Measurements from ENCODE around the gene STK39. TPM values are rescaled to one million over a fixed set of nuclear protein-coding genes. Genes with fewer than 3 reads are reported as not detected.

Gene STK39
- total RNA-seq, 2 experiments from 2014 or later = 7.9 to 9.5 TPM

GRCh38 chr2:168035458-168035857, 211.9 kb downstream of the STK39 start:
- no peak overlapping the region for H3K4me3 ChIP-seq (ENCODE audit: low read length)
- H3K9me3 Mint-ChIP-seq = no peaks in the 10 kb centered on the region
- H3K27me3 ChIP-seq (ENCODE audit: control insufficient read depth in 1 of 2, insufficient read depth in 2 of 2, low read length in 2 of 2) = no peaks in the 10 kb centered on the region
- H3K36me3 ChIP-seq (ENCODE audit: insufficient read depth, low read length) = peaks cover 9% of the 10 kb centered on the region
- no peaks in the 10 kb centered on the region for H3K27me3 Mint-ChIP-seq
- POLR2A ChIA-PET = no interaction called here
- no peak for ATAC-seq (ENCODE audit: poor library complexity)
- H3K9me3 ChIP-seq (ENCODE audit: control insufficient read depth in 1 of 2, insufficient read depth in 1 of 2, low read length in 2 of 2) = no peaks in the 10 kb centered on the region
- H3K4me1 ChIP-seq (ENCODE audit: insufficient read depth, low read length) = no peaks in the 10 kb centered on the region
- CTCF ChIA-PET = no interaction called here
- no peak overlapping the region for H3K27ac ChIP-seq (ENCODE audit: low read depth in 1 of 2, low read length in 2 of 2)
- H3K4me3 Mint-ChIP-seq = peak overlapping the region; percentile 31
- peaks cover 49% of the 10 kb centered on the region for H3K36me3 Mint-ChIP-seq (ENCODE audit: low read depth)
- DNase-seq = peak in 1 of 14 experiments; percentile 15
- no peak overlapping the region for H3K27ac Mint-ChIP-seq
- TF ChIP-seq, protein P1, sequence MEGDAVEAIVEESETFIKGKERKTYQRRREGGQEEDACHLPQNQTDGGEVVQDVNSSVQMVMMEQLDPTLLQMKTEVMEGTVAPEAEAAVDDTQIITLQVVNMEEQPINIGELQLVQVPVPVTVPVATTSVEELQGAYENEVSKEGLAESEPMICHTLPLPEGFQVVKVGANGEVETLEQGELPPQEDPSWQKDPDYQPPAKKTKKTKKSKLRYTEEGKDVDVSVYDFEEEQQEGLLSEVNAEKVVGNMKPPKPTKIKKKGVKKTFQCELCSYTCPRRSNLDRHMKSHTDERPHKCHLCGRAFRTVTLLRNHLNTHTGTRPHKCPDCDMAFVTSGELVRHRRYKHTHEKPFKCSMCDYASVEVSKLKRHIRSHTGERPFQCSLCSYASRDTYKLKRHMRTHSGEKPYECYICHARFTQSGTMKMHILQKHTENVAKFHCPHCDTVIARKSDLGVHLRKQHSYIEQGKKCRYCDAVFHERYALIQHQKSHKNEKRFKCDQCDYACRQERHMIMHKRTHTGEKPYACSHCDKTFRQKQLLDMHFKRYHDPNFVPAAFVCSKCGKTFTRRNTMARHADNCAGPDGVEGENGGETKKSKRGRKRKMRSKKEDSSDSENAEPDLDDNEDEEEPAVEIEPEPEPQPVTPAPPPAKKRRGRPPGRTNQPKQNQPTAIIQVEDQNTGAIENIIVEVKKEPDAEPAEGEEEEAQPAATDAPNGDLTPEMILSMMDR (IDR thresholded peaks at IDR 0.05) = no peak
- H3K4me1 Mint-ChIP-seq (ENCODE audit: low read depth) = no peaks in the 10 kb centered on the region
- intact Hi-C loops (cut with DNase I, micrococcal nuclease) = no loop called here

DNA sequence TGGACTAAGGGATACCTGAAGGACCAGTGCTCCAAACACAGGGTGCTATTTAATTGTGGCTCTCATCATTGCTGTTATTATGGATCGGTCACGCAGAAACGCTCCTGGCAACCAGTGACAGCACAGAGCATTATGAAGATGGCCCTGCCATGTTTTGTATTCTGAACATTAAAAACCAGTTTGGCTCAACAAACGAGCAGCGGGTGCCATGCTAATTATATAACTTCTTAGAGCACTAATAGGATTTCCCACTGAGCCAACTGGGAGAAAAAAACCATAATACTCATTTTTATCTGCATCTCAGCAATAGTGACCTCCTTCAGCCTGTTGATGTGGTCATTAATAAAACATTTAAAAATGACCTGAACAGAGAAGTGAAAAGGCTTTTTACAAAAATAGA, 212.8 kb downstream of the STK39 start:
- H3K4me3 ChIP-seq (ENCODE audit: low read length) = no peak overlapping the region
- Mint-ChIP-seq H3K27ac (no peak overlapping the region), H3K9me3 (no peaks in the 10 kb centered on the region), H3K27me3 (no peaks in the 10 kb centered on the region), H3K4me3 (no peak overlapping the region), H3K4me1 (ENCODE audit: low read depth) (no peaks in the 10 kb centered on the region), H3K36me3 (ENCODE audit: low read depth) (peaks cover 49% of the 10 kb centered on the region)
- ChIA-PET POLR2A (no interaction called here), CTCF (no interaction called here)
- H3K36me3 ChIP-seq (ENCODE audit: insufficient read depth, low read length) = peaks cover 9% of the 10 kb centered on the region
- H3K27ac ChIP-seq (ENCODE audit: low read depth in 1 of 2, low read length in 2 of 2) = no peak overlapping the region
- H3K9me3 ChIP-seq (ENCODE audit: control insufficient read depth in 1 of 2, insufficient read depth in 1 of 2, low read length in 2 of 2) = no peaks in the 10 kb centered on the region
- intact Hi-C loops (cut with DNase I, micrococcal nuclease) = no loop called here
- TF ChIP-seq, protein P1 (IDR thresholded peaks at IDR 0.05) = no peak
- H3K4me1 ChIP-seq (ENCODE audit: insufficient read depth, low read length) = no peaks in the 10 kb centered on the region
- ATAC-seq (ENCODE audit: poor library complexity) (no peak), DNase-seq (no peak)
- H3K27me3 ChIP-seq (ENCODE audit: control insufficient read depth in 1 of 2, insufficient read depth in 2 of 2, low read length in 2 of 2) = no peaks in the 10 kb centered on the region

DNA sequence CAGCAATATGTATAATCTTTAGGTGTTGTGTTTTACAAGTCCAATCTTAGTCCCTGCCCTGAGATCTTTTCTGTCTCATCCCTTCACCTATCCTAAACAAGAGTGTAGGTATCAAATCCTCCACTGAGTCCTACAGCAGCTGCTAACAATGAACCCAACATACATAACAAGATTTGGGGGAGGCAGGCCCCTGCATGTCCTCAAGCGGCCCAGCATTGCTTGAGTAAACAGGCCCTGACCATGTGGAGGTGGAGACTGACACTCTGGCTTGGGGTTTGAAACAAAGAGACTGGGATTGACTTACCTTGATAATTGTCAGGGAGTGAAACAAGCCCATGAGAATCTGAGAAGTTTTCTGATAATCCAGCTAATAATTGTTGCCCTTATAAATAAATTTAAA, 213.4 kb downstream of the STK39 start:
- no peaks in the 10 kb centered on the region for H3K9me3 ChIP-seq (ENCODE audit: control insufficient read depth in 1 of 2, insufficient read depth in 1 of 2, low read length in 2 of 2)
- Mint-ChIP-seq H3K27ac (no peak overlapping the region), H3K4me3 (no peak overlapping the region), H3K9me3 (no peaks in the 10 kb centered on the region), H3K27me3 (no peaks in the 10 kb centered on the region), H3K36me3 (ENCODE audit: low read depth) (peaks cover 49% of the 10 kb centered on the region), H3K4me1 (ENCODE audit: low read depth) (no peaks in the 10 kb centered on the region)
- no peak for ATAC-seq (ENCODE audit: poor library complexity)
- CTCF ChIA-PET = no interaction called here
- no peaks in the 10 kb centered on the region for H3K4me1 ChIP-seq (ENCODE audit: insufficient read depth, low read length)
- no peak overlapping the region for H3K4me3 ChIP-seq (ENCODE audit: low read length)
- no peak for DNase-seq
- intact Hi-C loops (cut with DNase I, micrococcal nuclease) = no loop called here
- TF ChIP-seq, protein P1 (IDR thresholded peaks at IDR 0.05) = no peak
- H3K36me3 ChIP-seq (ENCODE audit: insufficient read depth, low read length) = peaks cover 9% of the 10 kb centered on the region
- H3K27ac ChIP-seq (ENCODE audit: low read depth in 1 of 2, low read length in 2 of 2) = no peak overlapping the region
- POLR2A ChIA-PET = no interaction called here
- H3K27me3 ChIP-seq (ENCODE audit: control insufficient read depth in 1 of 2, insufficient read depth in 2 of 2, low read length in 2 of 2) = no peaks in the 10 kb centered on the region
